ENCODE data around the gene PRSS27.

PRSS27 gene

GRCh38 chr16:2738615-2739014 lies 18.6 kb upstream of the PRSS27 start:
- no peaks in the 10 kb centered on the region for H3K36me3 ChIP-seq (ENCODE audit: control insufficient read depth, low read length)
- no peaks in the 10 kb centered on the region for H3K9me2 ChIP-seq (replicated peaks; ENCODE audit: control insufficient read depth, low read length)
- H3K4me2 ChIP-seq (ENCODE audit: low read length) = no peak overlapping the region
- H3K4me1 ChIP-seq (ENCODE audit: control insufficient read depth, low read length) = no peaks in the 10 kb centered on the region
- no peaks in the 10 kb centered on the region for H3K27me3 ChIP-seq (ENCODE audit: control insufficient read depth, low read length)
- TF ChIP-seq CTCF (IDR thresholded peaks at IDR 0.05; ENCODE audit: low read depth, low read length, poor library complexity, severe bottlenecking) (no peak), EZH2phosphoT487 (IDR thresholded peaks at IDR 0.05; ENCODE audit: borderline replicate concordance, low read length) (no peak)
- no peak overlapping the region for H3K4me3 ChIP-seq (ENCODE audit: low read length)
- no peaks in the 10 kb centered on the region for H3K79me2 ChIP-seq (ENCODE audit: control insufficient read depth, low read length)
- H3F3A ChIP-seq (ENCODE audit: control insufficient read depth, insufficient read depth) = no peaks in the 10 kb centered on the region
- no peak overlapping the region for H3K27ac ChIP-seq (ENCODE audit: low read depth, low read length)
- H4K20me1 ChIP-seq (ENCODE audit: control insufficient read depth, insufficient read depth, low read depth, low read length) = no peaks in the 10 kb centered on the region
- H3K9me3 ChIP-seq (ENCODE audit: control insufficient read depth, insufficient read depth, low read length) = no peaks in the 10 kb centered on the region

GRCh38 chr16:2737895-2738418 lies 17.9 kb upstream of the PRSS27 start:
- no peak for TF ChIP-seq CTCF (IDR thresholded peaks at IDR 0.05; ENCODE audit: low read depth, low read length, poor library complexity, severe bottlenecking)
- no peak for TF ChIP-seq EZH2phosphoT487 (IDR thresholded peaks at IDR 0.05; ENCODE audit: borderline replicate concordance, low read length)
- H3K9me3 ChIP-seq (ENCODE audit: control insufficient read depth, insufficient read depth, low read length) = no peaks in the 10 kb centered on the region
- H3K4me2 ChIP-seq (ENCODE audit: low read length) = no peak overlapping the region
- H3K27ac ChIP-seq (ENCODE audit: low read depth, low read length) = no peak overlapping the region
- no peaks in the 10 kb centered on the region for H4K20me1 ChIP-seq (ENCODE audit: control insufficient read depth, insufficient read depth, low read depth, low read length)
- H3K79me2 ChIP-seq (ENCODE audit: control insufficient read depth, low read length) = no peaks in the 10 kb centered on the region
- H3K36me3 ChIP-seq (ENCODE audit: control insufficient read depth, low read length) = no peaks in the 10 kb centered on the region
- H3K4me1 ChIP-seq (ENCODE audit: control insufficient read depth, low read length) = no peaks in the 10 kb centered on the region
- H3F3A ChIP-seq (ENCODE audit: control insufficient read depth, insufficient read depth) = no peaks in the 10 kb centered on the region
- H3K27me3 ChIP-seq (ENCODE audit: control insufficient read depth, low read length) = no peaks in the 10 kb centered on the region
- no peak overlapping the region for H3K4me3 ChIP-seq (ENCODE audit: low read length)
- H3K9me2 ChIP-seq (replicated peaks; ENCODE audit: control insufficient read depth, low read length) = no peaks in the 10 kb centered on the region

GRCh38 chr16:2737238-2737605 lies 17.2 kb upstream of the PRSS27 start:
- Histone ChIP-seq H3K27ac (ENCODE audit: low read depth, low read length) (no peak overlapping the region), H3K36me3 (ENCODE audit: control insufficient read depth, low read length) (no peaks in the 10 kb centered on the region), H3K4me1 (ENCODE audit: control insufficient read depth, low read length) (no peaks in the 10 kb centered on the region), H3K4me3 (ENCODE audit: low read length) (no peak overlapping the region), H3K79me2 (ENCODE audit: control insufficient read depth, low read length) (no peaks in the 10 kb centered on the region), H3K9me2 (replicated peaks; ENCODE audit: control insufficient read depth, low read length) (no peaks in the 10 kb centered on the region), H3F3A (ENCODE audit: control insufficient read depth, insufficient read depth) (no peaks in the 10 kb centered on the region), H3K27me3 (ENCODE audit: control insufficient read depth, low read length) (no peaks in the 10 kb centered on the region), H3K4me2 (ENCODE audit: low read length) (no peak overlapping the region), H4K20me1 (ENCODE audit: control insufficient read depth, insufficient read depth, low read depth, low read length) (no peaks in the 10 kb centered on the region), H3K9me3 (ENCODE audit: control insufficient read depth, insufficient read depth, low read length) (no peaks in the 10 kb centered on the region)
- TF ChIP-seq CTCF (IDR thresholded peaks at IDR 0.05; ENCODE audit: low read depth, low read length, poor library complexity, severe bottlenecking) (no peak), EZH2phosphoT487 (IDR thresholded peaks at IDR 0.05; ENCODE audit: borderline replicate concordance, low read length) (no peak)

Data from DOHH2 (cell line).